ENCODE measurements around the gene STK31.
"Not testable (repeated sequence)": the region's sequence is repeated elsewhere in the genome, so short reads cannot be mapped to it uniquely, and the experiment has no call there.

Gene STK31, protein sequence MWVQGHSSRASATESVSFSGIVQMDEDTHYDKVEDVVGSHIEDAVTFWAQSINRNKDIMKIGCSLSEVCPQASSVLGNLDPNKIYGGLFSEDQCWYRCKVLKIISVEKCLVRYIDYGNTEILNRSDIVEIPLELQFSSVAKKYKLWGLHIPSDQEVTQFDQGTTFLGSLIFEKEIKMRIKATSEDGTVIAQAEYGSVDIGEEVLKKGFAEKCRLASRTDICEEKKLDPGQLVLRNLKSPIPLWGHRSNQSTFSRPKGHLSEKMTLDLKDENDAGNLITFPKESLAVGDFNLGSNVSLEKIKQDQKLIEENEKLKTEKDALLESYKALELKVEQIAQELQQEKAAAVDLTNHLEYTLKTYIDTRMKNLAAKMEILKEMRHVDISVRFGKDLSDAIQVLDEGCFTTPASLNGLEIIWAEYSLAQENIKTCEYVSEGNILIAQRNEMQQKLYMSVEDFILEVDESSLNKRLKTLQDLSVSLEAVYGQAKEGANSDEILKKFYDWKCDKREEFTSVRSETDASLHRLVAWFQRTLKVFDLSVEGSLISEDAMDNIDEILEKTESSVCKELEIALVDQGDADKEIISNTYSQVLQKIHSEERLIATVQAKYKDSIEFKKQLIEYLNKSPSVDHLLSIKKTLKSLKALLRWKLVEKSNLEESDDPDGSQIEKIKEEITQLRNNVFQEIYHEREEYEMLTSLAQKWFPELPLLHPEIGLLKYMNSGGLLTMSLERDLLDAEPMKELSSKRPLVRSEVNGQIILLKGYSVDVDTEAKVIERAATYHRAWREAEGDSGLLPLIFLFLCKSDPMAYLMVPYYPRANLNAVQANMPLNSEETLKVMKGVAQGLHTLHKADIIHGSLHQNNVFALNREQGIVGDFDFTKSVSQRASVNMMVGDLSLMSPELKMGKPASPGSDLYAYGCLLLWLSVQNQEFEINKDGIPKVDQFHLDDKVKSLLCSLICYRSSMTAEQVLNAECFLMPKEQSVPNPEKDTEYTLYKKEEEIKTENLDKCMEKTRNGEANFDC

DNA sequence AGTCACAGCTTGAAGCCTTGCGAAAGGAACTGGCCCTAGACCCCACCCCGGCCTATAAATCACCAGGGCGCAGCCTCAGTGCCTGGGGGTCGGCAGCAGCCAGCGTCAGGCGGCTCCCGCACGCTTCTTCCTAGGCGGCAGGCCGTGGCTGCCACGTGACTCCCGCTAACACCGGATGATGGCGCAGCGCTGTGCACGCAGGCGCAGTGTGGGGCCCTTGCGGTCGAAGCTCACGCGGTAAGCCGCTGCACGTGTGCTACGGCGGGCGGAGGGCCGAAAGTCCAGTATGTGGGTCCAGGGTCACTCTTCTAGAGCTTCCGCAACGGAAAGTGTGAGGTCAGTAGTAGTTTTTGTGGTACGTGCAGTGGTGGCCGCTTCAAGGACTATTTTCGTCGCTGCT lies at the start of gene STK31:
Gene STK31 (plus strand): TSS at position 220 of the 400 bp plus-strand sequence. CDS start 67 bp downstream, at position 287.
- DNase-seq, result no peak

GRCh38 chr7:23661385-23661784 lies 48.6 kb upstream of the STK31 start:
- no peak for DNase-seq

GRCh38 chr7:23662124-23662983 lies 47.7 kb upstream of the STK31 start:
- no peak for DNase-seq

GRCh38 chr7:23662984-23663313 lies 47.1 kb upstream of the STK31 start:
- no peak for DNase-seq

- DNase-seq, result no peak
Observed at GRCh38 chr7:23664122-23664521, 45.9 kb upstream of the STK31 start.

- DNase-seq, result no peak
Observed at GRCh38 chr7:23672033-23672432, 38.0 kb upstream of the STK31 start.

DNA sequence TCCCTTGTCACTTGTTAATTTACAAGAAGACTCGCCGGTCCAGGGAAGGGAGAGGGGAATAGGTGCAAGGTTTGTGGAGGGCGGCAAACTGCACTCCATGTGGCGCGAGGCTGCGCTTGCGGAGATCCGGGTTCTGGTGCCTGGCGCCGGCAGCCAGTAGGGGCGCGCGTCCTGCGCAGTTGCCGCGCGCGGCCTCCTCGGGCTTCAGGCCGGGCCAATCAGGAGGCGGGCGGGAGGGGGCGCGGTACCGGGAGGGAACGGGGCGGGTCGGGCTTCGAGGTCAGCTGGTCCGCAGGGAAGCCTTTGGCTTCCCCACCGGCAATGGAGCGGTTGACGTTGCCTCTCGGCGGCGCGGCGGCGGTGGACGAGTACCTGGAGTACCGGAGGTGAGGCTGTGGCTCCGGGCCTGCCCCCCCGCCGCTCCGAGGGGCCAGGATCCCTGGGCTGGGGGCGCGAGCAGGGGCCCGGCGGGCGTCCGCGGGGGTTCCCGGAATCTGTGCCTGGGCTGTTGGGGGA lies 30.1 kb upstream of the STK31 start, which contains the start of gene FAM221A:
Gene FAM221A (plus strand): TSS at position 302 of the 516 bp plus-strand sequence. CDS start 20 bp downstream, at position 322.
- peak; percentile 25 to 76 for DNase-seq

- peak in 1 of 2 experiments; percentile 40 for DNase-seq
Observed at GRCh38 chr7:23680414-23681405, 29.3 kb upstream of the STK31 start.

- DNase-seq, result not testable (repeated sequence)
Observed at GRCh38 chr7:23684041-23684440, 26.0 kb upstream of the STK31 start.

- DNase-seq, result no peak
Observed at GRCh38 chr7:23685731-23686130, 24.3 kb upstream of the STK31 start.

- DNase-seq, result no peak
Observed at GRCh38 chr7:23687011-23687410, 23.0 kb upstream of the STK31 start.

DNA sequence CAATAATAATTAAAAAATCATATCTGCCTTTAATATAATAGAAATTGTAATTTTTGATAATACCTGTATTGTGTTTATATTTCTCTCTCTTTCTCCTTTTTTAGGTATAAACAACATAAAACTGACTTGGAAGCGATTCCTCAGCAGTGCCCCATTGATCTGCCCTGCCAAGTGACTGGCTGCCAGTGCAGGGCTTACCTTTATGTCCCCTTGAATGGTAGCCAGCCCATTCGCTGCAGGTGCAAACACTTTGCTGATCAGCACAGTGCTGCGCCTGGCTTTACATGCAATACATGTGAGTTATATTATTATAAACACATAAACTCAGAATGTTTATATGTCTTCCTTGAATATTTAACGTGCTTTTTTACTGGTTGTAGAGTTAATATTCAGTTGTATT lies 20.9 kb upstream of the STK31 start:
- no peak for DNase-seq

GRCh38 chr7:23691320-23691719 lies 18.7 kb upstream of the STK31 start:
- DNase-seq, result no peak

GRCh38 chr7:23693224-23693623 lies 16.8 kb upstream of the STK31 start:
- no peak for DNase-seq

GRCh38 chr7:23696916-23697441 lies 13.0 kb upstream of the STK31 start:
- DNase-seq, result peak; percentile 24 to 74

DNA sequence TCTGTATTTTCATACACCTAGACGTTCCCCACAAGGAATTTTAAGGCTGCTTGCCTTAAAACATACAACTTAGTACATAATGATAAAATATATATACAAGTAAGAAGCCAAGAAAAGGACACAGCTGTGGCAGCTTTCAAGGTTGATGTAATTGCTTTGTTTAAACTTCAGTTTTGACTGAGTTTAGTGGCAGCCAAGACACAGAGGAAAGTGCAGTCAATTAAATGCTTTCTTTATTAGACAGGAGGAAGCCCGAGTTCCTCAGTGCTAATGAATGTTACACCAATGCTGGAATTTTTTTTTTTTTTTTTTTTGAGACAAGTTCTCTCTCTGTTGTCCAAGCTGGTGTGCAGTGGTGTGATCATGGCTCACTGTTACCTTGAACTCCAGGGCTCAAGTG lies 11.2 kb upstream of the STK31 start:
- DNase-seq, result no peak

GRCh38 chr7:23700046-23700445 lies 10.0 kb upstream of the STK31 start:
- DNase-seq, result peak in 1 of 2 experiments; percentile 31

DNA sequence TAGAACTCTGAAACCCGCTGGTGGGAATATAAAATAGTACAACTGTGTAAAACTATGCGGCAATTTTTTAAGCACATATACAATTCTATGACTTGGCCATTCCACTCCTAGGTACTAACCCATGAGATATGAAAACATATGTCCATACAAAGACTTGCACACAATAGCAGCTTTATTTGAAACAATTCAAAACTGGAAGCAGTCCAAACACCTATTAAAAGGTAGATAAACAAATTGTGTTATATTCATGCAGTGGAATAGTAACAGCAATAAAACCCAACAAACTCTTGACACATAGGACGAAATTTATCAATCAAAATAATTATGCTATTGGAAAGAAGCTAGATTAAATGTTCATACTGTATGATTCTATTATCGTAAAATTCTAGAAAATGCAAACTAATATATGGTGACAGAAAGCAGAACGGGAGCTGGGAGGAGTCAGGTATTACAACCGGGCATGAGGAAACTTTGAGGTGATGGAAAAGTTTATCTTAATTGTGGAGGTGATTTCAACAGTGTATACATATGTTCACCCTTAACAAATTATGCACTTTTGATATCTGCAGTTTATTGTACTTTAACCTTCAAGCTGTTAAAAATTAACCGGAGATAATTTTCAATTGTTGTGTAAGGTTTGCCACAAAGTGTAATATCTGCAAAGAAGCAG lies 803 bp upstream of the STK31 start:
- DNase-seq, result no peak

GRCh38 chr7:23712368-23713284 lies 2.6 kb downstream of the STK31 start:
- DNase-seq, result peak; percentile 6 to 58

All from NCI-H524 (cell line).